ENCODE results near the gene TMPRSS11F. TPM values are rescaled to one million over a fixed set of nuclear protein-coding genes. Genes with fewer than 3 reads are reported as not detected.

TMPRSS11F gene
- total RNA-seq, result not detected in 2 replicates

DNA sequence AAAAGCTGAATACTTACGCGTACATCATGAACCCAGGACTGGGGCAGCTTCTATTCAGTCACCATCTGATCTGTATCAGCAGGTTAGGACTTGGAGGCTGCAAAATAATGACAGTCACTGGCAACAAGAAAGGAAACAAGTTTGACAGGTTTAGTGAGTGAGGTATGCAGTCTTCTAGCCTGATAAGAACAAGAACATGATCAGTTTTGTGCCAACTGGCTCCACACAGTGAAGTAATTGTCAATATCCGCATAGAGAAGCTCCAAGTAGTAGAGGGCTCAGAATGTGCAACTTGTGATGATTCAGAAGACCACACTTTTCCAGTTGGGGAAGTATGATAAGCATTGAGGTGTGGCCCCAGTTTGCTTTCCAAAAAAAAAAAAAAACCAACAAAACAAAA is at the start of gene TMPRSS11F:
Gene TMPRSS11F, minus strand, starts transcription at position 77 of the 400 bp plus-strand sequence. Its CDS starts 49 bp downstream, at position 28.

Other genes with a start within 250 kb of the TMPRSS11F start
- not detected in 2 replicates for gene TMPRSS11D, start 245.9 kb downstream of the TMPRSS11F start, total RNA-seq
- gene TMPRSS11A, start 166.4 kb downstream of the TMPRSS11F start, total RNA-seq, result not detected in 2 replicates
- not detected in 2 replicates for gene TMPRSS11B, start 115.8 kb upstream of the TMPRSS11F start, total RNA-seq
- gene YTHDC1, start 220.2 kb upstream of the TMPRSS11F start, total RNA-seq, result 22.8 and 26.6 TPM in 2 replicates